GM12873 (cell line): ENCODE data around the gene KCNT1.

ENCODE experiments used
- CTCF ChIP-seq: IDR thresholded peaks from 2 replicates; pipeline ENCODE4 v1.5.1; 2012; ENCODE audit warnings: low read depth, mild to moderate bottlenecking, moderate library complexity, low read length, control low read depth; ENCODE audit not compliant: insufficient read depth; ENCODE audit errors: missing control alignments

KCNT1 gene

GRCh38 chr9:135833864-135834263 lies 131.9 kb downstream of the KCNT1 start:
- no peak for TF ChIP-seq CTCF

- no peak for TF ChIP-seq CTCF
These were observed 133.1 kb downstream of the KCNT1 start for GRCh38 chr9:135835131-135835530.

- TF ChIP-seq CTCF, result no peak
These were observed 137.5 kb downstream of the KCNT1 start for GRCh38 chr9:135839516-135839915.

GRCh38 chr9:135840107-135840506 lies 138.1 kb downstream of the KCNT1 start:
- TF ChIP-seq CTCF, result no peak

- no peak for TF ChIP-seq CTCF
These were observed 138.6 kb downstream of the KCNT1 start for GRCh38 chr9:135840539-135840938.
